HepG2 (cell line): ENCODE measurements around the gene SHISA4. TPM values are rescaled to one million over a fixed set of nuclear protein-coding genes. Genes with fewer than 3 reads are reported as not detected.
A peak's percentile ranks its signal among the peaks of the same experiment; 100 is the strongest.

Source experiments
- ATAC-seq: fragments of 200-7000 bp; cut with Tn5 transposase; 3 replicates; pipeline ENCODE4 v1.9.1; 2020; ENCODE audit warnings: mild to moderate bottlenecking, moderate library complexity
- BruUV-seq: library from RNA; stranded (reverse); fragments of 400-500 nt; replicated peaks from 2 replicates; lab custom pipeline; 2021; lab: Mats Ljungman, UMichigan
- CTCF ChIA-PET: fragments of 300-600 bp; formaldehyde crosslinking; extraction: SDS; loops from one replicate; lab custom pipeline; 2021; ENCODE audit warnings: low total read pairs, inconsistent platforms, low intra/inter-chr PET ratio; lab: Yijun Ruan, JAX
- POLR2A ChIA-PET: fragments of 350-600 bp; sonication (Branson Sonifier 250); formaldehyde crosslinking; loops from one replicate; lab custom pipeline; 2020; ENCODE audit warnings: antibody characterized with exemption, inconsistent platforms; lab: Yijun Ruan, JAX
- DNase-seq: peaks from one replicate; pipeline ENCODE4 v3.0.0-alpha.2; 2015; ENCODE audit warnings: low spot score
- FAIRE-seq: peaks from 3 replicates; lab custom pipeline; 2011; peaks lifted over from hg19 to GRCh38; lab: Jason Lieb, UNC
- H2AFZ ChIP-seq: one replicate; pipeline ENCODE4 v1.6.1; 2011; ENCODE audit warnings: low read length, inconsistent platforms
- H3K27ac ChIP-seq: fragments of 300-600 bp; 3 replicates; pipeline ENCODE4 v1.8.0; 2011; ENCODE audit warnings: mixed run types, mild to moderate bottlenecking, mixed read lengths, low read length, inconsistent platforms; ENCODE audit not compliant: insufficient read depth; ENCODE audit errors: extremely low read length
- H3K27me3 ChIP-seq, 2 experiments: fragments of 200-600 bp in 1 of 2; 2 replicates in 1 of 2; 3 replicates in 1 of 2; pipeline versions ENCODE4 v1.6.0 to v1.8.0; 2011; ENCODE audit warnings: low read length in 2 of 2, mild to moderate bottlenecking in 2 of 2, moderate library complexity in 2 of 2, inconsistent platforms in 1 of 2; ENCODE audit not compliant: insufficient read depth in 2 of 2, control insufficient read depth in 1 of 2
- H3K36me3 ChIP-seq, 2 experiments: fragments of 200-600 bp in 1 of 2; replicated peaks in 1 of 2; 2 replicates in 1 of 2; 3 replicates in 1 of 2; pipeline versions ENCODE4 v1.5.1 to v1.8.0; 2011; ENCODE audit warnings: low read length in 2 of 2, inconsistent platforms in 1 of 2; ENCODE audit not compliant: insufficient read depth in 2 of 2, control insufficient read depth in 1 of 2
- H3K4me1 ChIP-seq: 2 replicates; pipeline ENCODE4 v1.5.1; 2012; ENCODE audit warnings: low read length, inconsistent platforms; ENCODE audit not compliant: insufficient read depth
- H3K4me2 ChIP-seq: 2 replicates; pipeline ENCODE4 v1.6.0; 2011; ENCODE audit warnings: low read depth, low read length, inconsistent platforms
- H3K4me3 ChIP-seq, 3 experiments: fragments of 200-600 bp in 1 of 3; sonication (generic), shearing (Covaris generic) in 1 of 3; replicated peaks in 1 of 3; 2 replicates each; pipeline ENCODE4 v1.5.1; 2011 to 2016; ENCODE audit warnings: low read length in 3 of 3, inconsistent platforms in 2 of 3, low read depth in 2 of 3, mild to moderate bottlenecking in 2 of 3, control low read depth in 1 of 3, mixed read lengths in 1 of 3; ENCODE audit not compliant: insufficient read depth in 1 of 3
- H3K79me2 ChIP-seq: one replicate; pipeline ENCODE4 v1.6.1; 2011; ENCODE audit warnings: low read length, inconsistent platforms; ENCODE audit not compliant: insufficient read depth
- H3K9ac ChIP-seq: 2 replicates; pipeline ENCODE4 v1.6.0; 2011; ENCODE audit warnings: mild to moderate bottlenecking, low read depth, low read length, inconsistent platforms; ENCODE audit not compliant: insufficient read depth
- H3K9me3 ChIP-seq: 2 replicates; pipeline ENCODE4 v1.5.1; 2012; ENCODE audit warnings: mild to moderate bottlenecking, low read length
- H4K20me1 ChIP-seq: 2 replicates; pipeline ENCODE4 v1.6.0; 2011; ENCODE audit warnings: inconsistent platforms, mild to moderate bottlenecking, low read length, moderate library complexity; ENCODE audit not compliant: insufficient read depth
- AKAP8 ChIP-seq: sonication (generic); formaldehyde crosslinking; IDR thresholded peaks from 2 replicates; pipeline ENCODE4 v1.5.1; 2020; ENCODE audit warnings: mild to moderate bottlenecking, missing genetic modification reagents
- ERF ChIP-seq: IDR thresholded peaks from 2 replicates; pipeline ENCODE4 v1.6.1; 2018; ENCODE audit warnings: missing biosample characterization, missing genetic modification reagents
- GATA4 ChIP-seq: sonication (generic); IDR thresholded peaks from 2 replicates; pipeline ENCODE4 v1.6.1; 2016; ENCODE audit warnings: antibody characterized with exemption, low read depth, borderline replicate concordance
- LCORL ChIP-seq, 2 experiments: fragments of 450-650 bp in 1 of 2; sonication (generic) in 1 of 2; formaldehyde crosslinking in 1 of 2; IDR thresholded peaks; 2 replicates each; pipeline versions ENCODE4 v1.5.0 to v1.6.1; 2017 to 2020; ENCODE audit warnings: antibody characterized with exemption in 1 of 2, missing genetic modification reagents in 1 of 2
- SKI ChIP-seq: fragments of 450-650 bp; IDR thresholded peaks from one replicate; pipeline ENCODE4 v1.6.1; 2018; ENCODE audit warnings: mild to moderate bottlenecking; ENCODE audit not compliant: partially characterized antibody
- ZBTB38 ChIP-seq: sonication (generic); formaldehyde crosslinking; IDR thresholded peaks from 2 replicates; pipeline ENCODE4 v1.5.1; 2020; ENCODE audit warnings: mild to moderate bottlenecking, missing genetic modification reagents
- ZNF674 ChIP-seq: sonication (generic); formaldehyde crosslinking; IDR thresholded peaks from 2 replicates; pipeline ENCODE4 v1.5.0; 2020; ENCODE audit warnings: low read depth, mild to moderate bottlenecking, missing genetic modification reagents
- WGBS: methylation state at CpG from one replicate; pipeline ENCODE4 v1.1.6; 2017; ENCODE audit warnings: low lambda C conversion rate; 5-methylcytosine and 5-hydroxymethylcytosine counted together
- in situ Hi-C: cut with HindIII; loops from 2 replicates; pipeline ENCODE4 v1.10.0; 2017; ENCODE audit warnings: low pct_unique_long_range_greater_than_20kb; ENCODE audit not compliant: extremely low pct_ligation_motif_present
- intact Hi-C: fragments of 100-400 bp; cut with micrococcal nuclease; formaldehyde crosslinking; loops from one replicate; pipeline ENCODE4 v1.10.0; 2022; ENCODE audit not compliant: unreplicated experiment
- polyA plus RNA-seq, 8 experiments: library from polyadenylated mRNA; depleted of rRNA in 3 of 8; stranded (reverse) in 7 of 8; unstranded in 1 of 8; fragments of >200 nt; fragmentation: Illumina TruSeq in 4 of 8; extraction: Trizol in 4 of 8; gene quantifications; 2 replicates each; pipeline versions ENCODE4 v1.2.1 to v1.2.3, GENCODE V29; 2011 to 2016; ENCODE audit warnings: low read depth in 4 of 8, missing spikeins in 1 of 8, mixed read lengths in 1 of 8; ENCODE audit not compliant: insufficient read depth in 1 of 8
- total RNA-seq, 5 experiments: library from RNA; depleted of rRNA; stranded (reverse); fragments of >200 nt; fragmentation: Illumina TruSeq; extraction: Trizol; gene quantifications; 2 replicates each; pipeline ENCODE4 v1.2.3, GENCODE V29; 2016; ENCODE audit warnings: low read depth in 1 of 5
- TF ChIP-seq, protein P1 (sequence below): sonication (generic); formaldehyde crosslinking; IDR thresholded peaks from 2 replicates; pipeline ENCODE4 v1.4.0; 2020; ENCODE audit warnings: missing genetic modification reagents
- TF ChIP-seq, protein P2 (sequence below): fragments of 450-650 bp; IDR thresholded peaks from 2 replicates; pipeline ENCODE4 v1.6.1; 2016
- TF ChIP-seq, protein P3 (sequence below): sonication (generic); formaldehyde crosslinking; IDR thresholded peaks from 2 replicates; pipeline ENCODE4 v1.4.0; 2020; ENCODE audit warnings: mild to moderate bottlenecking, missing genetic modification reagents

The SHISA4 gene
- total and polyA plus RNA-seq, 2 of the 13 experiments (the other 11 are each of a cell fraction or from before 2014, with no cell fraction given) = 0.51 to 1.0 TPM

DNA sequence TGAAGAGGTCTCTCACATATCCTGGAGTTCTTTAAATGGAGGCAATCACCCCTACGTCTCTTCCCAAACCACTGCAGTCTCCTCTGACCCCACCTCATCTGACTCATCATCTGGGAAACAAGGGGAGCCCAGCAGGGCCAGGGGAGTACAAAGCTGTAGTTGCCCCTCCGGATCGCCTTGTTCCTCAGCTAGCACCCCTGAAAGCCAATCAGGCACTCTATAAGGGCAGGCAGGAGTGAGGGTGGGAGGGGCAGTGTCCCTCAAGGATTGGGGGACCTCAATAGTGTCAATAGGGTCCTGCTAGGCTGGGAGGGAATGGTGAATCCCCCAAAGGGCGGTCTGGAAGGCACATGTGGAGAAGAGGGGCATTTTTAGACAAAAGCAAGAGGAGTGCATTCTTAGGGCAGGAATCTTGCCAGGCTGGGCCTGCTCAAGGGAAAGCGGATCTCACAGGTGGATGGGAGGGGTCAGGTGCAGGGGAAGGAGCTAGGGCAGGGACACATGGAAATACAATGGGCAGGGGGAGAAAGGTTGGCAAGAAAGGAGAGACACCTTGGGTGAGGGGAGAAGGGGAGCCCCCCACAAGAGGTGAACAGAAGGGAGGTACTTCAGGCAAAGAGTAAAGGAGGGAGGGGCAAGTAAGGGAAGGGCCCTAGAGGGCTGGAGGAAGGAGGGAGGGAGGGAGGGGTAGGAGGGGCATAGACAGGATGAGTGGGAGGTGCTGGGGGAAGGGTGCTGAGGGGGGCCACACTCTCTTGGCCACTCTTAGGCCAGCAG lies 5.8 kb downstream of the SHISA4 start (continued):
- TF ChIP-seq GATA4 (no peak), SKI (no peak), AKAP8 (CRISPR knock-in tag) (no peak), ZNF674 (CRISPR knock-in tag) (no peak)
- TF ChIP-seq, protein P1, sequence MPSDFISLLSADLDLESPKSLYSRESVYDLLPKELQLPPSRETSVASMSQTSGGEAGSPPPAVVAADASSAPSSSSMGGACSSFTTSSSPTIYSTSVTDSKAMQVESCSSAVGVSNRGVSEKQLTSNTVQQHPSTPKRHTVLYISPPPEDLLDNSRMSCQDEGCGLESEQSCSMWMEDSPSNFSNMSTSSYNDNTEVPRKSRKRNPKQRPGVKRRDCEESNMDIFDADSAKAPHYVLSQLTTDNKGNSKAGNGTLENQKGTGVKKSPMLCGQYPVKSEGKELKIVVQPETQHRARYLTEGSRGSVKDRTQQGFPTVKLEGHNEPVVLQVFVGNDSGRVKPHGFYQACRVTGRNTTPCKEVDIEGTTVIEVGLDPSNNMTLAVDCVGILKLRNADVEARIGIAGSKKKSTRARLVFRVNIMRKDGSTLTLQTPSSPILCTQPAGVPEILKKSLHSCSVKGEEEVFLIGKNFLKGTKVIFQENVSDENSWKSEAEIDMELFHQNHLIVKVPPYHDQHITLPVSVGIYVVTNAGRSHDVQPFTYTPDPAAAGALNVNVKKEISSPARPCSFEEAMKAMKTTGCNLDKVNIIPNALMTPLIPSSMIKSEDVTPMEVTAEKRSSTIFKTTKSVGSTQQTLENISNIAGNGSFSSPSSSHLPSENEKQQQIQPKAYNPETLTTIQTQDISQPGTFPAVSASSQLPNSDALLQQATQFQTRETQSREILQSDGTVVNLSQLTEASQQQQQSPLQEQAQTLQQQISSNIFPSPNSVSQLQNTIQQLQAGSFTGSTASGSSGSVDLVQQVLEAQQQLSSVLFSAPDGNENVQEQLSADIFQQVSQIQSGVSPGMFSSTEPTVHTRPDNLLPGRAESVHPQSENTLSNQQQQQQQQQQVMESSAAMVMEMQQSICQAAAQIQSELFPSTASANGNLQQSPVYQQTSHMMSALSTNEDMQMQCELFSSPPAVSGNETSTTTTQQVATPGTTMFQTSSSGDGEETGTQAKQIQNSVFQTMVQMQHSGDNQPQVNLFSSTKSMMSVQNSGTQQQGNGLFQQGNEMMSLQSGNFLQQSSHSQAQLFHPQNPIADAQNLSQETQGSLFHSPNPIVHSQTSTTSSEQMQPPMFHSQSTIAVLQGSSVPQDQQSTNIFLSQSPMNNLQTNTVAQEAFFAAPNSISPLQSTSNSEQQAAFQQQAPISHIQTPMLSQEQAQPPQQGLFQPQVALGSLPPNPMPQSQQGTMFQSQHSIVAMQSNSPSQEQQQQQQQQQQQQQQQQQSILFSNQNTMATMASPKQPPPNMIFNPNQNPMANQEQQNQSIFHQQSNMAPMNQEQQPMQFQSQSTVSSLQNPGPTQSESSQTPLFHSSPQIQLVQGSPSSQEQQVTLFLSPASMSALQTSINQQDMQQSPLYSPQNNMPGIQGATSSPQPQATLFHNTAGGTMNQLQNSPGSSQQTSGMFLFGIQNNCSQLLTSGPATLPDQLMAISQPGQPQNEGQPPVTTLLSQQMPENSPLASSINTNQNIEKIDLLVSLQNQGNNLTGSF (CRISPR knock-in tag) = no peak

DNA sequence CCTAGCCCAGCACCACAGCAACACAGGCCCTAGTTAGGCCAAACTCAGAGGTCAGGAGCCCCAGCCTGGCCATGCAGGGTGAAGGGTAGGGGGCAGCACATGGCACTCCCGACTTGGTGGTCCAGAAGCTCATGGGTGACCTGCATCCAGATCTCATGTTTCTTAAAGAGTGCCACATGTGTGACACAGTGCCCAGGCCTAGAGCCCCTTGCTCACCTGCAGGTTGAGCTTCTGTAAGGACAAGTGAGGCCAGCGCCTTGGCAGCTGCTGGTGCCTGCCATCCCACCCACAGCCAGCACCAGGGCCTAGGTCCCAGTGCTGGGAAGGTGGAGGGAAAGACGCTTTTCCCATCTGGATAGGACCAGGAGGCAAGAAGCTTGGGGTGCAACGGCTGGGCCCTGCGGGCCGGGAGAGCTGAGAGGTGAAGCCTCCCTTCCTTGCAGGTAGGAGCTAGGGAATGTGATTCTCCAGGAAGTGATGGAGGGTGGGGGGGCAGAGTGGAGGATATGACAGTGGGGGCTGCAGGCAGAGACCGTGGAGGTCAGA lies 6.5 kb downstream of the SHISA4 start:
- CTCF ChIA-PET = interaction anchor here (1.3 to 2.7 kb wide), 2 partner anchors 77 to 224 kb away, joined by 5 to 28 read pairs; no protein-coding TSS in a partner anchor
- no peak for ATAC-seq
- DNase-seq = no peak
- Histone ChIP-seq H3K27ac (no peak overlapping the region), H3K27me3 (0 out of 5 replicates have a peak, but pooled peaks cover 0 to 6% of the 10 kb centered on the region in 2 experiments), H4K20me1 (no peaks in the 10 kb centered on the region), H3K9me3 (no peaks in the 10 kb centered on the region), H3K9ac (no peak overlapping the region), H3K4me3 (no peak overlapping the region), H3K36me3 (no peaks in the 10 kb centered on the region), H2AFZ (no peak overlapping the region), H3K4me1 (no peaks in the 10 kb centered on the region), H3K4me2 (no peak overlapping the region), H3K79me2 (no peaks in the 10 kb centered on the region)
- WGBS = 58% methylated on average over 6 of the region's 7 CpGs
- BruUV-seq = no TSS peak
- POLR2A ChIA-PET = interaction anchor here (1.1 to 1.9 kb wide), 4 partner anchors 60 to 112 kb away, joined by 3 to 6 read pairs (median 3); partner anchors contain the start of genes RNPEP and TIMM17A
- in situ Hi-C loops (loop anchor here (5.0 kb wide), 1 partner anchor 237 kb away; no protein-coding TSS in a partner anchor), intact Hi-C loops (loop anchor here (5.0 to 10.0 kb wide), 2 partner anchors 62 to 220 kb away; partner anchors contain the start of gene TIMM17A)
- no peak for FAIRE-seq
- TF ChIP-seq ZBTB38 (CRISPR knock-in tag) = no peak
- TF ChIP-seq, protein P2, sequence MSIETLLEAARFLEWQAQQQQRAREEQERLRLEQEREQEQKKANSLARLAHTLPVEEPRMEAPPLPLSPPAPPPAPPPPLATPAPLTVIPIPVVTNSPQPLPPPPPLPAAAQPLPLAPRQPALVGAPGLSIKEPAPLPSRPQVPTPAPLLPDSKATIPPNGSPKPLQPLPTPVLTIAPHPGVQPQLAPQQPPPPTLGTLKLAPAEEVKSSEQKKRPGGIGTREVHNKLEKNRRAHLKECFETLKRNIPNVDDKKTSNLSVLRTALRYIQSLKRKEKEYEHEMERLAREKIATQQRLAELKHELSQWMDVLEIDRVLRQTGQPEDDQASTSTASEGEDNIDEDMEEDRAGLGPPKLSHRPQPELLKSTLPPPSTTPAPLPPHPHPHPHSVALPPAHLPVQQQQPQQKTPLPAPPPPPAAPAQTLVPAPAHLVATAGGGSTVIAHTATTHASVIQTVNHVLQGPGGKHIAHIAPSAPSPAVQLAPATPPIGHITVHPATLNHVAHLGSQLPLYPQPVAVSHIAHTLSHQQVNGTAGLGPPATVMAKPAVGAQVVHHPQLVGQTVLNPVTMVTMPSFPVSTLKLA = peak; percentile 26; the same call in 1 of the 2 replicates
- TF ChIP-seq, protein P3, sequence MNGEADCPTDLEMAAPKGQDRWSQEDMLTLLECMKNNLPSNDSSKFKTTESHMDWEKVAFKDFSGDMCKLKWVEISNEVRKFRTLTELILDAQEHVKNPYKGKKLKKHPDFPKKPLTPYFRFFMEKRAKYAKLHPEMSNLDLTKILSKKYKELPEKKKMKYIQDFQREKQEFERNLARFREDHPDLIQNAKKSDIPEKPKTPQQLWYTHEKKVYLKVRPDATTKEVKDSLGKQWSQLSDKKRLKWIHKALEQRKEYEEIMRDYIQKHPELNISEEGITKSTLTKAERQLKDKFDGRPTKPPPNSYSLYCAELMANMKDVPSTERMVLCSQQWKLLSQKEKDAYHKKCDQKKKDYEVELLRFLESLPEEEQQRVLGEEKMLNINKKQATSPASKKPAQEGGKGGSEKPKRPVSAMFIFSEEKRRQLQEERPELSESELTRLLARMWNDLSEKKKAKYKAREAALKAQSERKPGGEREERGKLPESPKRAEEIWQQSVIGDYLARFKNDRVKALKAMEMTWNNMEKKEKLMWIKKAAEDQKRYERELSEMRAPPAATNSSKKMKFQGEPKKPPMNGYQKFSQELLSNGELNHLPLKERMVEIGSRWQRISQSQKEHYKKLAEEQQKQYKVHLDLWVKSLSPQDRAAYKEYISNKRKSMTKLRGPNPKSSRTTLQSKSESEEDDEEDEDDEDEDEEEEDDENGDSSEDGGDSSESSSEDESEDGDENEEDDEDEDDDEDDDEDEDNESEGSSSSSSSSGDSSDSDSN (CRISPR knock-in tag) = no peak
- no peak for TF ChIP-seq ERF (CRISPR knock-in tag)
- no peak for TF ChIP-seq LCORL (IDR thresholded peaks at IDR 0.05)
- no peak for TF ChIP-seq LCORL (CRISPR knock-in tag; IDR thresholded peaks at IDR 0.05)
